PFSK-1 (cell line): ENCODE results near the gene CSRP2.

ENCODE experiments used
- FOXP2 ChIP-seq: optimal IDR thresholded peaks from 2 replicates; pipeline ENCODE3; 2011; ENCODE audit warnings: borderline replicate concordance, control low read depth, inconsistent platforms; ENCODE audit not compliant: insufficient read depth; ENCODE audit errors: extremely low read length, extremely low read depth
- POLR2AphosphoS5 ChIP-seq: IDR thresholded peaks from 2 replicates; pipeline ENCODE4 v1.6.1; 2012; ENCODE audit warnings: low read depth, mild to moderate bottlenecking, control low read depth, low read length, moderate library complexity
- SIN3A ChIP-seq: IDR thresholded peaks from 2 replicates; pipeline ENCODE4 v1.6.1; 2012; ENCODE audit warnings: mild to moderate bottlenecking, low read length, moderate library complexity, borderline replicate concordance; ENCODE audit not compliant: insufficient read depth
- TAF1 ChIP-seq: IDR thresholded peaks from 2 replicates; pipeline ENCODE4 v1.6.1; 2012; ENCODE audit warnings: low read length, control low read depth, borderline replicate concordance; ENCODE audit not compliant: insufficient read depth
- TF ChIP-seq, protein P1 (sequence below), 2 experiments: IDR thresholded peaks; 2 replicates each; pipeline versions ENCODE4 v1.6.1 to v1.8.0; 2011 to 2012; ENCODE audit warnings: low read depth in 2 of 2, low read length in 2 of 2, control low read depth in 1 of 2, inconsistent platforms in 1 of 2, mild to moderate bottlenecking in 1 of 2, moderate library complexity in 1 of 2; ENCODE audit not compliant: insufficient read depth in 1 of 2

The CSRP2 gene

DNA sequence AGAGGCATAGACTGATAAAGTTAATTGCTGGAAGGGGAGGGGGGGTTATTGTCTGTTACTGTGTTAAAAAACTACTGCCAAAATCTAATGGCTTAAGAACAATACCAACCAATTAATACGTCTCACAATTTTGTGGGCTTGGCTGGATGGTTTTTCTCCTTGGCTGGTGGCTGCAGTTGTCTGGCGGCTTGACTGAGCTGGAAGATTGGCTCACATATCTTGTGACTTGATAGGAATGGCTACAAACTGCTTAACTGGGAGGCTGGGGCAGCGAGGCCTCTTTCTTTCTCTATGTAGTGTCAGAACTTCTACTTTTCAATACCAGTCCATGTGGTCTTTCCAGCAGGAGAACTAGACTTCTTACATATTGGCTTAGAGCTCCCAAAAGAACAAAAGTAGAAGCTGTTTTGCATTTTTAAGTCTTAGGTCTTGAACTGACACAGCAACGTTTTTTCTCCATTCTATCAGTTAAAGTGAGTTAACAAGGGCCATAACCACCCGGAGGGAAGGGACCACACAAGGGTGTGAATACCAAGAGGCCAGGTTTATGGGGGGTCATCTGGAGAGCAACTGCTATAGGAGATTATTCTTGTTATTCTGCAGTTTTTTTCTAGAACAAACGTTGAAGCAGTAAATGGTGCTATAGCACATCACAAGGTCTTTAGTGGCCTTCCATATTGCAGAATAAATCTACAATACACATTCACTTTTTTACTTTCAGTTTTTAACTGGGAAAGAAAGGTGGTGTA lies 68.0 kb downstream of the CSRP2 start:
- TF ChIP-seq POLR2AphosphoS5 = no peak
- TF ChIP-seq FOXP2 = no peak
- TF ChIP-seq SIN3A = no peak
- no peak for TF ChIP-seq TAF1
- TF ChIP-seq, protein P1, sequence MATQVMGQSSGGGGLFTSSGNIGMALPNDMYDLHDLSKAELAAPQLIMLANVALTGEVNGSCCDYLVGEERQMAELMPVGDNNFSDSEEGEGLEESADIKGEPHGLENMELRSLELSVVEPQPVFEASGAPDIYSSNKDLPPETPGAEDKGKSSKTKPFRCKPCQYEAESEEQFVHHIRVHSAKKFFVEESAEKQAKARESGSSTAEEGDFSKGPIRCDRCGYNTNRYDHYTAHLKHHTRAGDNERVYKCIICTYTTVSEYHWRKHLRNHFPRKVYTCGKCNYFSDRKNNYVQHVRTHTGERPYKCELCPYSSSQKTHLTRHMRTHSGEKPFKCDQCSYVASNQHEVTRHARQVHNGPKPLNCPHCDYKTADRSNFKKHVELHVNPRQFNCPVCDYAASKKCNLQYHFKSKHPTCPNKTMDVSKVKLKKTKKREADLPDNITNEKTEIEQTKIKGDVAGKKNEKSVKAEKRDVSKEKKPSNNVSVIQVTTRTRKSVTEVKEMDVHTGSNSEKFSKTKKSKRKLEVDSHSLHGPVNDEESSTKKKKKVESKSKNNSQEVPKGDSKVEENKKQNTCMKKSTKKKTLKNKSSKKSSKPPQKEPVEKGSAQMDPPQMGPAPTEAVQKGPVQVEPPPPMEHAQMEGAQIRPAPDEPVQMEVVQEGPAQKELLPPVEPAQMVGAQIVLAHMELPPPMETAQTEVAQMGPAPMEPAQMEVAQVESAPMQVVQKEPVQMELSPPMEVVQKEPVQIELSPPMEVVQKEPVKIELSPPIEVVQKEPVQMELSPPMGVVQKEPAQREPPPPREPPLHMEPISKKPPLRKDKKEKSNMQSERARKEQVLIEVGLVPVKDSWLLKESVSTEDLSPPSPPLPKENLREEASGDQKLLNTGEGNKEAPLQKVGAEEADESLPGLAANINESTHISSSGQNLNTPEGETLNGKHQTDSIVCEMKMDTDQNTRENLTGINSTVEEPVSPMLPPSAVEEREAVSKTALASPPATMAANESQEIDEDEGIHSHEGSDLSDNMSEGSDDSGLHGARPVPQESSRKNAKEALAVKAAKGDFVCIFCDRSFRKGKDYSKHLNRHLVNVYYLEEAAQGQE (IDR thresholded peaks at IDR 0.05; ENCODE audit: insufficient read depth in 1 of 2, low read depth in 2 of 2, low read length in 2 of 2) = no peak
